ENCODE measurements around the gene URB2.
"Not testable (repeated sequence)": the region's sequence is repeated elsewhere in the genome, so short reads cannot be mapped to it uniquely, and the experiment has no call there.

Gene URB2

GRCh38 chr1:229675396-229675795, 49.3 kb downstream of the URB2 start:
- intact Hi-C loops (cut with DNase I), result loop anchor here (2.0 kb wide), 1 partner anchor 15 kb away; no protein-coding TSS in a partner anchor
- no peak for DNase-seq

GRCh38 chr1:229685149-229685548, 59.1 kb downstream of the URB2 start:
- intact Hi-C loops (cut with DNase I), result no loop called here

DNA sequence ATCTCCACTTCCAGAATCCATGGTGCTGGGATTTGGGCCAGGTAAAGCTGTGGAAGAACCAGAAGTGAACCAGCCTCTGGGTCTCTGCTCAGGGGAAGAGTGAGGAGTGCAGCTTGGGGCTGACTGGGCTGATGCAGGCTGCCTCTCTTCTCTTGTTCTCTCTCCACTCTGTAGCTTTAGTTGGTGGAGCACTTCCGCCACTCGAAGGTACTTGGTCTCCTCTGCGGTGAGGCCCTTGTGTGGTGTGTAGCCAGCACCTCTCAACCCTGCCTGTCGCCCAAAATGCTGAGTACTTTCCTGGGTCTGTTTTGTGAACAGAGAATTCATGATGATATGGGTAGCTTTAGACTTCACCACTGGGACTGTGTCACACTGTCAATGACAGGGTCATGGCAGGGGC, 63.2 kb downstream of the URB2 start:
- intact Hi-C loops (cut with DNase I), result no loop called here
- DNase-seq, result no peak

More at GRCh38 chr1:229685149-229685548, 59.1 kb downstream of the URB2 start:
- DNase-seq, result no peak

- DNase-seq, result peak in 1 of 10 donors; percentile 71
- intact Hi-C loops (cut with DNase I), result loop anchor here (2.0 kb wide), 1 partner anchor 15 kb away; no protein-coding TSS in a partner anchor
Measured at GRCh38 chr1:229689904-229690303, 63.9 kb downstream of the URB2 start.

- DNase-seq, result no peak
Measured at GRCh38 chr1:229690662-229691061, 64.6 kb downstream of the URB2 start.

DNA sequence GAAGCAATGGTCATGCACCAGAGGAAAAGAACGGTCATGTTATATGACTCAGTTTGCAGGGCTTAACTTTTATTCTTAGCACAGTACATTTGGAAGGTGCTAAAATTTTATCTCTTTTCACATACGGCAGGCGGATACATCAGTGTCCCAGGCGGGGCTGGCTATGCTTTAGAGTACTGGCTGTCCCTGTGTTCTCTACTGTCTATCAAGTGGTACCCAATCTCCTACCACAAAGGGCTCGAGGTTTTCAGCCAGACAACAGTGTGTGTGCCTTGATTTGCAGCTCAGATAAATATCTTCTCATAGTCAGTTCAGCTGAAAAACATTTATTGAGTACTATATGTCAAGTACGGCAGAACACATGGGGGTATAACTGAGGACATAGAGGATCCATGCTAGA, 65.3 kb downstream of the URB2 start:
- intact Hi-C loops (cut with DNase I), result loop anchor here (2.0 kb wide), 1 partner anchor 17 kb away; no protein-coding TSS in a partner anchor
- peak in 1 of 10 donors; percentile 61 for DNase-seq

More at GRCh38 chr1:229690662-229691061, 64.6 kb downstream of the URB2 start:
- intact Hi-C loops (cut with DNase I), result loop anchor here (2.0 kb wide), 1 partner anchor 16 kb away; no protein-coding TSS in a partner anchor

- intact Hi-C loops (cut with DNase I), result no loop called here
- DNase-seq, result no peak
Measured at GRCh38 chr1:229693129-229693900, 67.3 kb downstream of the URB2 start.

GRCh38 chr1:229694053-229694693, 68.1 kb downstream of the URB2 start:
- peak; percentile 25 to 94 (median 71) for DNase-seq

DNA sequence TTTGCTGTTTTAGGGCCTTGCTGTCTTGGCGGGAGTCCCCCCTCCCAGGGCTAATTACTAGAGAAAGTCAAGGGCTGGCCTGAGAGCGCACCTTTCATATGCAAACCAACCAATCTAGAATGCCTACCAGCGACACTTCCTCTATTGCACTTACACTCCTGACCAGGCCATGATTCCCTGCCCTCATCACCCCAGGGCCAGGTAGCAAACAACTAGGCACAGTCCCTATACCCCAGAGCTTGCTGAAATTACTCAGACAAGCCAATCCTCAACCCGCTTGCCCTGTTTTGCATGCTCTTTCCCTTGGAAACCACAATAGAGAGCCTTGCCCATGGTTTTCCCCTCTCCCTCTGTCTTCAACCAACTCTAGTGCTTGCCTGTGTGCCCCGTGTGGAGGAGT, 70.3 kb downstream of the URB2 start:
- no peak for DNase-seq
- intact Hi-C loops (cut with DNase I), result no loop called here

More at GRCh38 chr1:229694053-229694693, 68.1 kb downstream of the URB2 start:
- intact Hi-C loops (cut with DNase I), result no loop called here

DNA sequence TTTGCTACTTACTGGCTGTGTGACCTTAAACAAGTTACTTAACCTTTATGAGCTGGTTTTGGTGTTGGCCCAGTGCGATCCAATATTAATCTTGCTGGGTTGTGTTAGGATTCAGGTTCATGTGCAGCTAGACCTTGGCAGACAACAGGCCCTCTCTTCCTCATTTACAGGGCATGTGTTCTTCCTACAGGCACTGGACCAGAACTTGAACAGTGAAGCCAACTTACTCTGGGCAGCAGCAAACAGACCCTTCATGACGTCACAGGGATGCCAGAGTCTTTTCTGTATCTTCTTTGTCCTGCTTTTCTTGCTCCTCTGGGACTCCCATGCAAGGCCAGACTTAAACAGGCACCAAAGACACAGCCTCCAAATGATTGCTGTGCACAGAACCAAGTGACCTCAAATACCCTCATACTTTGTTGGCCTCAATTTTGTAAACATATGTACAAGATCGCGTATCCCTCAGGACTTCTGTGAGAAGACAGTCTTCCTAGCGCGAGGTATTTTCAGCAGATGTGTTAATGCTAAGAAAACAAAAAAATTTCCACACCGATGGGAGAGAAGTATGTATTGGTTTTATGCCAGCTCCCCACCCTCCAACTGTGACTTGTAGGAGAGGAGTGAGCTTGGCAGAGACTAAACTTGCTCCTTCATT, 73.7 kb downstream of the URB2 start:
- DNase-seq, result no peak
- intact Hi-C loops (cut with DNase I), result no loop called here

DNA sequence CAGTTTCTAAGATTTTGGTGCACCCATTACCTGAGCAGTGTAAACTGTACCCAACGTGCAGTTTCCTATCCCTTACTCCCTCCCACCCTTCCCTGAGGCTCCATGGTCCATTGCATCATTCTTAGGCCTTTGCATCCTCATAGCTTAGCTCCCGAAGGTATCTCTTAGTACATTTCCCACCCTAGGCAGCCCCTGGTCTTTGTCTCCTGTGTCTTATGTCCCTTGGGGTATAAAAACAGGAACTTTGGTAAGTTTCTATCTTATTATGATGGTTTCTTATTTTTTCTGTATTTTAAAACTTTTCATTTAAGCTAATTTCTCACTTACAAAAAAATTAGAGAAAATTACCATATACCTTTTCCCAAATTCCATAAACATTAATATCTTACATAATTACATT, 78.1 kb downstream of the URB2 start:
- intact Hi-C loops (cut with DNase I), result no loop called here
- DNase-seq, result no peak

DNA sequence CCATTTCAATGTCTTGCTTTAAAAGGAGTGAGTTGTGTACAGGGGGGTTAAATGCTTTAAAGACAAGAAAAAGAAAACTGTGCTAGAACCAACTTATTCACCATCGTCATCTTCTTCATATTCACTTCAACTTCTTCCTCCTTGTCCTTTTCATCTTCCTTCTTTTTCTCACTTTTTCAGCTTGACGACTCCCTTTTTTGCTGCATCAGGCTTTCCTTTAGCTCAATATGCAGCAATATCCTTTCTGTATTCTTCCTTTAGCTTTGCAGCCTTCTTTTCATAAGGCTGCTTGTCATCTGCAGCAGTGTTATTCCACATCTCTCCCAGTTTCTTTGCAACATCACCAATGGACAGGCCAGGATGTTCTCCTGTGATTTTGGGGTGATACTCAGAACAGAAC, 79.1 kb downstream of the URB2 start:
- intact Hi-C loops (cut with DNase I); DNase-seq: not testable (repeated sequence)

GRCh38 chr1:229707127-229707526, 81.1 kb downstream of the URB2 start:
- intact Hi-C loops (cut with DNase I); DNase-seq: not testable (repeated sequence)

- DNase-seq, result no peak
- intact Hi-C loops (cut with DNase I), result no loop called here
Measured at GRCh38 chr1:229709500-229710013, 83.5 kb downstream of the URB2 start.

Data from posterior cingulate gyrus (tissue), 11 donors.